WERI-Rb-1 (cell line): Measurements from ENCODE around the gene CTTN.

Experiments
- DNase-seq: peaks from one replicate; pipeline ENCODE4 v3.0.0-alpha.2; 2020
- H3K27ac ChIP-seq: fragments of 250-450 bp; sonication (Bioruptor Pico); 2 replicates; pipeline ENCODE4 v1.5.1; 2020; ENCODE audit warnings: mild to moderate bottlenecking, moderate library complexity
- H3K27me3 ChIP-seq: fragments of 250-450 bp; sonication (Bioruptor Pico); 2 replicates; pipeline ENCODE4 v1.5.1; 2021; ENCODE audit warnings: mild to moderate bottlenecking, low read depth, moderate library complexity; ENCODE audit not compliant: insufficient read depth, severe bottlenecking
- H3K36me3 ChIP-seq: fragments of 250-450 bp; sonication (Bioruptor Pico); 2 replicates; pipeline ENCODE4 v1.5.1; 2020; ENCODE audit warnings: mild to moderate bottlenecking, moderate library complexity
- H3K4me3 ChIP-seq: 2 replicates; pipeline ENCODE4 v1.5.1; 2011; ENCODE audit warnings: low read depth, mild to moderate bottlenecking, control low read depth, low read length
- H3K9me3 ChIP-seq: fragments of 250-450 bp; sonication (Bioruptor Pico); 2 replicates; pipeline ENCODE4 v1.5.1; 2021; ENCODE audit warnings: mild to moderate bottlenecking, moderate library complexity; ENCODE audit not compliant: severe bottlenecking
- TF ChIP-seq, protein P1 (sequence below): IDR thresholded peaks from 2 replicates; pipeline ENCODE4 v1.5.1; 2011; ENCODE audit warnings: low read depth, mild to moderate bottlenecking, control low read depth, inconsistent platforms, low read length

Gene CTTN

GRCh38 chr11:70364178-70364577, 34.2 kb upstream of the CTTN start:
- Histone ChIP-seq H3K27ac (no peak overlapping the region), H3K36me3 (peaks cover 64% of the 10 kb centered on the region), H3K27me3 (no peaks in the 10 kb centered on the region), H3K4me3 (no peak overlapping the region), H3K9me3 (no peaks in the 10 kb centered on the region)
- TF ChIP-seq, protein P1, sequence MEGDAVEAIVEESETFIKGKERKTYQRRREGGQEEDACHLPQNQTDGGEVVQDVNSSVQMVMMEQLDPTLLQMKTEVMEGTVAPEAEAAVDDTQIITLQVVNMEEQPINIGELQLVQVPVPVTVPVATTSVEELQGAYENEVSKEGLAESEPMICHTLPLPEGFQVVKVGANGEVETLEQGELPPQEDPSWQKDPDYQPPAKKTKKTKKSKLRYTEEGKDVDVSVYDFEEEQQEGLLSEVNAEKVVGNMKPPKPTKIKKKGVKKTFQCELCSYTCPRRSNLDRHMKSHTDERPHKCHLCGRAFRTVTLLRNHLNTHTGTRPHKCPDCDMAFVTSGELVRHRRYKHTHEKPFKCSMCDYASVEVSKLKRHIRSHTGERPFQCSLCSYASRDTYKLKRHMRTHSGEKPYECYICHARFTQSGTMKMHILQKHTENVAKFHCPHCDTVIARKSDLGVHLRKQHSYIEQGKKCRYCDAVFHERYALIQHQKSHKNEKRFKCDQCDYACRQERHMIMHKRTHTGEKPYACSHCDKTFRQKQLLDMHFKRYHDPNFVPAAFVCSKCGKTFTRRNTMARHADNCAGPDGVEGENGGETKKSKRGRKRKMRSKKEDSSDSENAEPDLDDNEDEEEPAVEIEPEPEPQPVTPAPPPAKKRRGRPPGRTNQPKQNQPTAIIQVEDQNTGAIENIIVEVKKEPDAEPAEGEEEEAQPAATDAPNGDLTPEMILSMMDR, result no peak
- DNase-seq, result no peak

DNA sequence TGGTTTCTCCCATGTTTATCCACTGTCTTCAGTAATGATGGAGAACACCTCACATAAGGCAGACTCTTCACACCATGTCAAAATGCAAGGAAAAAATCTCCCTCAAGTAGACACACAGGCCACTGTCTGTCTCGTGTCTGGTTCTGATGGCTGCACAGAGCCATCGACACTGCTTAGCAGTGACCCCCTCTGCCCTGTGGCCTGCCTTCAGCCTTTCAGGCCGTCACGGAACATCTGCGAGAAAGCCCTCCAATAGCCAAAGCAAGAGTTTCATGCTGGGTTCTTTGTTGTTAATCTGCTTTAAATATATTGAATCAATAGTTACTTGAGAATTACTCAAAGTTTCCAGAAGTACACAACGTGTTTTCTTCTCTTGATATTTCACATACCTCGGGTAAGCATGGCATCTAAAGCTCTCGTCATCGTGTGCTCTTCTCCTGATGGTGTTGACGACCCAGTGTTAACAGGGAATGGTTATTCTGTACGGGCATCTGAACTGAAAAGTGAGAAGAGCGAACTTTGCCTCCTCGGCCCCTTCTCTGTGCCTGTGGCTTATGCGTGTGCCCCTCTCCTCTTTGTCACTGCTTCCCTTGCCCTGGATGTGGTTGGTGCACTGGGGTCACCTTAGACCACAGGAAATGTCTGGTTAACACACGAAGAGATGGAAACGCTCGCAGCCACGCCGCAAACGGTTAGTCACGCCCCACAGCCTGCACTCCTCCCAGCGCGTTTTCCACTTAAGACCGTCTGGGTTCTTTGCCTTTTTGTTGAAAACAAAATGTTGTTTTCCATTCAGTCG, 33.4 kb upstream of the CTTN start:
- Histone ChIP-seq H3K27ac (no peak overlapping the region), H3K4me3 (no peak overlapping the region), H3K9me3 (no peaks in the 10 kb centered on the region), H3K36me3 (peaks cover 56% of the 10 kb centered on the region), H3K27me3 (no peaks in the 10 kb centered on the region)
- DNase-seq, result no peak
- TF ChIP-seq, protein P1, result no peak

DNA sequence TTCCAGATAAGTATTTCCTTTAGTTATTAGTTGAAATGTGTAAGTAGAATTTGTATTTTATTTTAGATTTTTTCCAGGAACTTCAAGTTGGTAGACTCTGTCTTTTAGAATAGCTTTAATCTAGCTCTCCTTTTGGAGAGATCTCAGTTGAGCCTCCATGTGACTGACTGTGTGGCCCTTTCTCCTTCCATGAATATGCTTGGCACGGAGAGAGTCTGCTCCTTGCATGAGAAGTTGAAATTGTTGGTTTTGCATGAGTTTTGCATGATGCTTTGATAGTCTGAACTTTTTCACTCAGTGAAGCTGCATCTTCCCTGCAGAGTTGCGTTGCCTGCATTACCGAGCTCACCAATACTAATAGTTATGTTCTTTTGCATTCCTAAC, 32.8 kb upstream of the CTTN start:
- TF ChIP-seq, protein P1, result no peak
- Histone ChIP-seq H3K4me3 (no peak overlapping the region), H3K9me3 (no peaks in the 10 kb centered on the region), H3K36me3 (peaks cover 52% of the 10 kb centered on the region), H3K27me3 (no peaks in the 10 kb centered on the region), H3K27ac (no peak overlapping the region)
- DNase-seq, result no peak

DNA sequence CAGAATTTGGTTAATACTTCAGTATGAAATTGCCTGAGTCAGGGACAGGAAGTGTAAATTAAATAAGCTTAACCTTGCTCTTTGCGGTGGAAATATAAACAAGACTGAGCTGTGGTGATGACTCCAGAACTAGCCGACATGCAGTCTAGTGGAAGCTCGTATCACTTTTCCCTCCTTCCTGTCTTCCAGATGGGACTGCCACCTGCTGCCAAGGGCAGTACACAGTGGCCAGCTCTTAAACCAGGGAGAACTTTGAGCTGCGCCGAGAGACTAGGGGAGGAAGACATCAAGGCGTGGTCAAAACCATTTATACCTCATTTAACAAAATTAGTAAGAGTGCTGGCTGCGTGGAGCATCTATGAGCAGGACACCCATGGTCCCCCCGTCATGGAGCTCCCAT, 31.3 kb upstream of the CTTN start:
- TF ChIP-seq, protein P1, result no peak
- no peaks in the 10 kb centered on the region for H3K9me3 ChIP-seq
- H3K27ac ChIP-seq, result no peak overlapping the region
- no peak for DNase-seq
- H3K36me3 ChIP-seq, result peaks cover 45% of the 10 kb centered on the region
- no peak overlapping the region for H3K4me3 ChIP-seq
- no peaks in the 10 kb centered on the region for H3K27me3 ChIP-seq

- TF ChIP-seq, protein P1, result no peak
- Histone ChIP-seq H3K9me3 (no peaks in the 10 kb centered on the region), H3K27me3 (no peaks in the 10 kb centered on the region), H3K27ac (no peak overlapping the region), H3K36me3 (peaks cover 45% of the 10 kb centered on the region), H3K4me3 (no peak overlapping the region)
- DNase-seq, result peak; percentile 19
Observed at GRCh38 chr11:70368961-70369360, 29.4 kb upstream of the CTTN start.

DNA sequence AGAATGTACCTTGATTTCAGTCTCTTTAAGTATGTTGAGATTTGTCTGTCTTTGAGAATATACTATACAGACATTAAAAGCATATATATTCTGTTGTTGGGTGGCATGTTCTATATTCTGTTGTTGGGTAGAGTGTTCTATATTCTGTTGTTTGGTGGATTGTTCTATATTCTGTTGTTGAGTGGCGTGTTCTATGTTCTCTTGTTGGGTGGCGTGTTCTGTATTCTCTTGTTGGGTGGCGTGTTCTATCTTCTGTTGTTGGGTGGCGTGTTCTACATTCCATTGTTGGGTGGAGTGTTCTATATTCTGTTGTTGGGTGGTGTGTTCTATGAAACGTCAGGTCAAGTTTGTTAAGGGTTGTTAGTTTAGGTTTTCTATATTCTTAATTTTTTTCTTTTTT, 27.1 kb upstream of the CTTN start:
- Histone ChIP-seq H3K9me3 (no peaks in the 10 kb centered on the region), H3K36me3 (peaks cover 42% of the 10 kb centered on the region), H3K27ac (no peak overlapping the region), H3K27me3 (no peaks in the 10 kb centered on the region), H3K4me3 (no peak overlapping the region)
- TF ChIP-seq, protein P1, result no peak
- no peak for DNase-seq
